ENCODE results near the gene MFF. TPM values are rescaled to one million over a fixed set of nuclear protein-coding genes. Genes with fewer than 3 reads are reported as not detected.

The MFF gene
- total and polyA plus RNA-seq, 2 donors (not counting 1 experiment from before 2014, with no cell fraction given) = 77.9 to 174 TPM

DNA sequence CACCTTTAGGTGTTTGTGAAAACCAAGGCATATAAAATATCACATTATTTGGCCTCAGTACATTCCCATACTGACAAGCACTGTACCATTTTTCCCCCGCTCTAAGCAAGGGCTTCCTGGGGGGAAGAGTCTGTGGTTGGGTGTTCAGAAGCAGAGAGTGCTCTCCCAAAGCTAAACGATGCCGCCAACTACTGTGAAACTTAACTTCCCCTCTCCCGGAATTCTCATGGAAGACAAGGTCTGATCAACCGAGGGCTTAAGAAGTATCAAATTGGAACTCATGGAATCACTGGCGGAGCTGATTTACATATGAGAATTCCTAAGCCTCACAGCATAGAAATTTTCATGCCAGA, 433 bp upstream of the MFF start:
- Histone ChIP-seq H3K4me1 (ENCODE audit: control insufficient read depth, extremely low read depth, insufficient read depth, low read length) (no peaks in the 10 kb centered on the region), H3K4me3 (replicated peaks in 1 of 4; ENCODE audit: control extremely low read depth in 1 of 4, insufficient read depth in 1 of 4, low read depth in 3 of 4, low read length in 4 of 4) (peak overlapping the region; percentile 81 to 99 (median 92)), H4K20me1 (ENCODE audit: control insufficient read depth, extremely low read depth, insufficient read depth, low read length) (no peaks in the 10 kb centered on the region), H3K9me3 (ENCODE audit: control insufficient read depth, insufficient read depth, low read depth, low read length) (no peaks in the 10 kb centered on the region), H3K9ac (ENCODE audit: insufficient read depth, low read length) (no peak overlapping the region), H3K4me2 (ENCODE audit: extremely low read depth, insufficient read depth, low read length) (peak overlapping the region; percentile 96), H3K27ac (ENCODE audit: insufficient read depth, low read length) (peak overlapping the region; percentile 90), H3K79me2 (ENCODE audit: control insufficient read depth, insufficient read depth, low read length) (peaks cover 40% of the 10 kb centered on the region), H2AFZ (ENCODE audit: low read length) (peak overlapping the region; percentile 98), H3K27me3 (ENCODE audit: control insufficient read depth, insufficient read depth, low read length) (no peaks in the 10 kb centered on the region), H3K36me3 (ENCODE audit: control insufficient read depth, insufficient read depth, low read length) (no peaks in the 10 kb centered on the region)
- no peak for TF ChIP-seq EZH2 (IDR thresholded peaks at IDR 0.05; ENCODE audit: low read length, missing control alignments)
- TF ChIP-seq, protein P1, sequence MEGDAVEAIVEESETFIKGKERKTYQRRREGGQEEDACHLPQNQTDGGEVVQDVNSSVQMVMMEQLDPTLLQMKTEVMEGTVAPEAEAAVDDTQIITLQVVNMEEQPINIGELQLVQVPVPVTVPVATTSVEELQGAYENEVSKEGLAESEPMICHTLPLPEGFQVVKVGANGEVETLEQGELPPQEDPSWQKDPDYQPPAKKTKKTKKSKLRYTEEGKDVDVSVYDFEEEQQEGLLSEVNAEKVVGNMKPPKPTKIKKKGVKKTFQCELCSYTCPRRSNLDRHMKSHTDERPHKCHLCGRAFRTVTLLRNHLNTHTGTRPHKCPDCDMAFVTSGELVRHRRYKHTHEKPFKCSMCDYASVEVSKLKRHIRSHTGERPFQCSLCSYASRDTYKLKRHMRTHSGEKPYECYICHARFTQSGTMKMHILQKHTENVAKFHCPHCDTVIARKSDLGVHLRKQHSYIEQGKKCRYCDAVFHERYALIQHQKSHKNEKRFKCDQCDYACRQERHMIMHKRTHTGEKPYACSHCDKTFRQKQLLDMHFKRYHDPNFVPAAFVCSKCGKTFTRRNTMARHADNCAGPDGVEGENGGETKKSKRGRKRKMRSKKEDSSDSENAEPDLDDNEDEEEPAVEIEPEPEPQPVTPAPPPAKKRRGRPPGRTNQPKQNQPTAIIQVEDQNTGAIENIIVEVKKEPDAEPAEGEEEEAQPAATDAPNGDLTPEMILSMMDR (conservative IDR thresholded peaks at IDR 0.05 in 1 of 2, IDR thresholded peaks at IDR 0.05 in 1 of 2; ENCODE audit: low read depth in 1 of 2, low read length in 2 of 2) = no peak
- no peak for DNase-seq (ENCODE audit: low read depth in 2 of 2)

DNA sequence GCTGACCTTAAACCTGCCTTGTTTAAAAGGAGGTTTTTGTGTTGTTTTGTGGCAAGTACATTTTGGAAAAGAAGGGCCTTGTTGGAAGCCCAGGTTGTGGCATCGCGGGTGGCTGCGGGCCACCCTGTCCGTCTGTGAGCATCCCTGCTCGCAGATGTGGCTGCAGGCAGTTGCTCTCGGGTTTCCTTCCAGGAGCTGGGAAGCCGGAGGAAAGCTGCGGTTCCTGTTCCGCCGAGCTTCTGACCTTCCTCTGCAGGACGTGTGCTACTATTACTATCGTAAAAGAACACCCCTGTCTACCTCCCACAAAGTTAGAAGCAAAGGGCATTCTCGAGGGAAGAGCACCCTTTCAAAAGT, 766 bp downstream of the MFF start:
- H4K20me1 ChIP-seq (ENCODE audit: control insufficient read depth, extremely low read depth, insufficient read depth, low read length) = no peaks in the 10 kb centered on the region
- no peaks in the 10 kb centered on the region for H3K27me3 ChIP-seq (ENCODE audit: control insufficient read depth, insufficient read depth, low read length)
- DNase-seq (ENCODE audit: low read depth in 2 of 2) = peak; percentile 51 to 57
- H3K79me2 ChIP-seq (ENCODE audit: control insufficient read depth, insufficient read depth, low read length) = peaks cover 41% of the 10 kb centered on the region
- H3K9ac ChIP-seq (ENCODE audit: insufficient read depth, low read length) = peak overlapping the region; percentile 87
- no peaks in the 10 kb centered on the region for H3K4me1 ChIP-seq (ENCODE audit: control insufficient read depth, extremely low read depth, insufficient read depth, low read length)
- peak overlapping the region; percentile 90 for H3K27ac ChIP-seq (ENCODE audit: insufficient read depth, low read length)
- H3K4me3 ChIP-seq (replicated peaks in 1 of 4; ENCODE audit: control extremely low read depth in 1 of 4, insufficient read depth in 1 of 4, low read depth in 3 of 4, low read length in 4 of 4) = peak overlapping the region; percentile 81 to 99 (median 92)
- H3K36me3 ChIP-seq (ENCODE audit: control insufficient read depth, insufficient read depth, low read length) = no peaks in the 10 kb centered on the region
- no peaks in the 10 kb centered on the region for H3K9me3 ChIP-seq (ENCODE audit: control insufficient read depth, insufficient read depth, low read depth, low read length)
- no peak for TF ChIP-seq EZH2 (IDR thresholded peaks at IDR 0.05; ENCODE audit: low read length, missing control alignments)
- TF ChIP-seq, protein P1 (conservative IDR thresholded peaks at IDR 0.05 in 1 of 2, IDR thresholded peaks at IDR 0.05 in 1 of 2; ENCODE audit: low read depth in 1 of 2, low read length in 2 of 2) = no peak
- H3K4me2 ChIP-seq (ENCODE audit: extremely low read depth, insufficient read depth, low read length) = peak overlapping the region; percentile 79
- H2AFZ ChIP-seq (ENCODE audit: low read length) = peak overlapping the region; percentile 75

DNA sequence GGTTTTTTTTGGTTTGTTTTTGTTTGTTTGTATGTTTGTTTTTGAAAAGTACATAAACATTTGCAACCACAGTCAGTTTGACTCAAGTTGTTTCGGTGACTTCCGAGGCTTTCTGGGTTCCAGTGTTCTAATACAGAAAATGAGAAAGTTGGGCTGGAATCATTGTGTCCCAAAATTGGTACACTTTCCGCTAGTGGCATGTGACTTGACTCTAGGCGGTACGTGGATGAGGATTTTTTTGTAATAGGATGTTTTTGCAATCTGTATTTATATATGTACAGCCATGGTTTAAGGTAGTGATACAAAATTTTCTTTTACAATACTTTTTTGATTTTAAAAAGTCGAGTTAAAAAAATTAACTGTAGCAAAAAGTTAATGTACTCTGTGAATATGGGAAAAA, 1.7 kb downstream of the MFF start:
- no peaks in the 10 kb centered on the region for H4K20me1 ChIP-seq (ENCODE audit: control insufficient read depth, extremely low read depth, insufficient read depth, low read length)
- H3K27me3 ChIP-seq (ENCODE audit: control insufficient read depth, insufficient read depth, low read length) = no peaks in the 10 kb centered on the region
- TF ChIP-seq EZH2 (IDR thresholded peaks at IDR 0.05; ENCODE audit: low read length, missing control alignments) = no peak
- TF ChIP-seq, protein P1 (conservative IDR thresholded peaks at IDR 0.05 in 1 of 2, IDR thresholded peaks at IDR 0.05 in 1 of 2; ENCODE audit: low read depth in 1 of 2, low read length in 2 of 2) = no peak
- no peak overlapping the region for H3K9ac ChIP-seq (ENCODE audit: insufficient read depth, low read length)
- no peaks in the 10 kb centered on the region for H3K4me1 ChIP-seq (ENCODE audit: control insufficient read depth, extremely low read depth, insufficient read depth, low read length)
- peak overlapping the region in 3 of 4 experiments; percentile 81 to 99 (median 88) for H3K4me3 ChIP-seq (replicated peaks in 1 of 4; ENCODE audit: control extremely low read depth in 1 of 4, insufficient read depth in 1 of 4, low read depth in 3 of 4, low read length in 4 of 4)
- H3K36me3 ChIP-seq (ENCODE audit: control insufficient read depth, insufficient read depth, low read length) = no peaks in the 10 kb centered on the region
- H3K4me2 ChIP-seq (ENCODE audit: extremely low read depth, insufficient read depth, low read length) = peak overlapping the region; percentile 79
- H2AFZ ChIP-seq (ENCODE audit: low read length) = no peak overlapping the region
- no peaks in the 10 kb centered on the region for H3K9me3 ChIP-seq (ENCODE audit: control insufficient read depth, insufficient read depth, low read depth, low read length)
- no peak overlapping the region for H3K27ac ChIP-seq (ENCODE audit: insufficient read depth, low read length)
- H3K79me2 ChIP-seq (ENCODE audit: control insufficient read depth, insufficient read depth, low read length) = peaks cover 43% of the 10 kb centered on the region
- DNase-seq (ENCODE audit: low read depth in 2 of 2) = no peak

Measured in fibroblast of lung (primary cell).